Measurements from ENCODE around the gene PDE10A.

DNA sequence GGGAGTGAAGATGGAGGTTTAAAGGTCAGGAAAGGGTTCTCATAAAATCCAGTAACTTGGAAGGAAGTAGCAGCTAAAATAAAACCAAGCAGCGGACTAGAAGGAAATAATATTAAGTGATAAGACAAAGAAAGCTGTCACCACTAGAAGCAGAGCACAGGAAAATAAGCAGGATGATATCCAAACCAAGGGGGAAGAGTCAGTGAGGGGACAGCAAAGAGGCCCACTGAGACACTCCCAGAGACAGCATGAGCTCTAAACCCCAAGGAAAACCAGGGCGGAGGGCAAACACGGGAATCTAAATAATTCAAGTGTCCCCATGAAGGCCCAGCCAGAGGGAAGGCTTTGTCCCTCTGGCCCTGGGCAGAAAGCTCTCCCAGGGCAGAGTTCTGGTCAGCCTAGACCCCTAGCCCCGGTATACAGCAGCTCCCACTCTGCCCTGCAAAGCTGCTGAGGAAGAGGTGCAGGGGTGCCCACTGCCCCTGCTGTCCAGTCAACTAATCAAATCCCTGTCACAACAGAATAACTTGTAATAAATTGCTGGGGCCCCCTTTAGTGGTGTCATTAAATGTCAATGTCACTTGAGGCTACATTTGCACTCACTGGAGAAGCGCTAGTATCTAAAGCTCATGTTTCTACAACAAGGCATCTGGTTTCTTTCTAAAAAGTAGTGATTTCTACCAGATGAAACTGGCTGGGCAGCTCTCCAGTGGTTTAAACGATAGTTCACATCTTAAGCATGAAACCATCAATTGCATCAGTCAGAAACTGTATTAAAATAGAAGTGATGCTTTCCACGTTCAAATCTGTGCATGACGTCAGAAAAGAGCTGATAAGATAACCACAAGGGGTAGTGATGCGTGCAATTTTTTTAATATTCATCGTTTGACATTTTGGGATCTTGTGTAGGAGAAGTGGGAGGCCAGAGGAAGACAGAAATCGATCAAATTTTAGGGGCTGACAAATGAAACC lies 13.6 kb downstream of the PDE10A start:
- TF ChIP-seq, protein P1, sequence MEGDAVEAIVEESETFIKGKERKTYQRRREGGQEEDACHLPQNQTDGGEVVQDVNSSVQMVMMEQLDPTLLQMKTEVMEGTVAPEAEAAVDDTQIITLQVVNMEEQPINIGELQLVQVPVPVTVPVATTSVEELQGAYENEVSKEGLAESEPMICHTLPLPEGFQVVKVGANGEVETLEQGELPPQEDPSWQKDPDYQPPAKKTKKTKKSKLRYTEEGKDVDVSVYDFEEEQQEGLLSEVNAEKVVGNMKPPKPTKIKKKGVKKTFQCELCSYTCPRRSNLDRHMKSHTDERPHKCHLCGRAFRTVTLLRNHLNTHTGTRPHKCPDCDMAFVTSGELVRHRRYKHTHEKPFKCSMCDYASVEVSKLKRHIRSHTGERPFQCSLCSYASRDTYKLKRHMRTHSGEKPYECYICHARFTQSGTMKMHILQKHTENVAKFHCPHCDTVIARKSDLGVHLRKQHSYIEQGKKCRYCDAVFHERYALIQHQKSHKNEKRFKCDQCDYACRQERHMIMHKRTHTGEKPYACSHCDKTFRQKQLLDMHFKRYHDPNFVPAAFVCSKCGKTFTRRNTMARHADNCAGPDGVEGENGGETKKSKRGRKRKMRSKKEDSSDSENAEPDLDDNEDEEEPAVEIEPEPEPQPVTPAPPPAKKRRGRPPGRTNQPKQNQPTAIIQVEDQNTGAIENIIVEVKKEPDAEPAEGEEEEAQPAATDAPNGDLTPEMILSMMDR (IDR thresholded peaks at IDR 0.05; ENCODE audit: low read depth, low read length): no peak
- TF ChIP-seq POLR2A (IDR thresholded peaks at IDR 0.05; ENCODE audit: extremely low read depth, insufficient read length) (no peak), MYC (IDR thresholded peaks at IDR 0.05; ENCODE audit: low read depth, low read length) (no peak)
- TF ChIP-seq, protein P2, sequence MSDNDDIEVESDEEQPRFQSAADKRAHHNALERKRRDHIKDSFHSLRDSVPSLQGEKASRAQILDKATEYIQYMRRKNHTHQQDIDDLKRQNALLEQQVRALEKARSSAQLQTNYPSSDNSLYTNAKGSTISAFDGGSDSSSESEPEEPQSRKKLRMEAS (IDR thresholded peaks at IDR 0.05; ENCODE audit: low read depth, low read length): no peak

All from NB4 (cell line).